C1 segment of cervical spinal cord (tissue), 14 donors: ENCODE measurements around the gene CUX1.

Experiments used
- DNase-seq, 14 donors: peaks; one replicate each; lab custom pipeline; 2025; lab: John Stamatoyannopoulos, UW

The CUX1 gene

GRCh38 chr7:102095321-102096011, 278.0 kb downstream of the CUX1 start:
- DNase-seq: no peak

GRCh38 chr7:102096012-102096332, 278.5 kb downstream of the CUX1 start:
- DNase-seq: no peak

- DNase-seq: no peak
These were observed 279.4 kb downstream of the CUX1 start for GRCh38 chr7:102096706-102097427.

- no peak for DNase-seq
These were observed 280.3 kb downstream of the CUX1 start for GRCh38 chr7:102097601-102098161.

- DNase-seq: no peak
These were observed 281.6 kb downstream of the CUX1 start for GRCh38 chr7:102098986-102099385.

GRCh38 chr7:102099474-102099873, 282.0 kb downstream of the CUX1 start:
- no peak for DNase-seq

- no peak for DNase-seq
These were observed 283.7 kb downstream of the CUX1 start for GRCh38 chr7:102101111-102101551.

GRCh38 chr7:102101926-102102325, 284.5 kb downstream of the CUX1 start:
- DNase-seq: no peak

- no peak for DNase-seq
These were observed 285.6 kb downstream of the CUX1 start for GRCh38 chr7:102103027-102103372.

GRCh38 chr7:102104245-102104644, 286.8 kb downstream of the CUX1 start:
- DNase-seq: no peak

- no peak for DNase-seq
These were observed 289.2 kb downstream of the CUX1 start for GRCh38 chr7:102106625-102107024.

GRCh38 chr7:102107474-102108104, 290.2 kb downstream of the CUX1 start:
- DNase-seq: no peak

- peak in 9 of 14 donors; percentile 2 to 39 (median 16) for DNase-seq
These were observed 293.9 kb downstream of the CUX1 start for GRCh38 chr7:102111061-102112041.

- no peak for DNase-seq
These were observed 297.8 kb downstream of the CUX1 start for GRCh38 chr7:102115181-102115580.

- no peak for DNase-seq
These were observed 298.5 kb downstream of the CUX1 start for GRCh38 chr7:102115931-102116330.

GRCh38 chr7:102117743-102118142, 300.3 kb downstream of the CUX1 start:
- peak in 1 of 14 donors; percentile 5 for DNase-seq

- peak in 11 of 14 donors; percentile 7 to 60 (median 54) for DNase-seq
These were observed 301.8 kb downstream of the CUX1 start for GRCh38 chr7:102119213-102119651.

- DNase-seq: peak in 6 of 14 donors; percentile 1 to 30 (median 12)
These were observed 302.5 kb downstream of the CUX1 start for GRCh38 chr7:102119925-102120324.

GRCh38 chr7:102120666-102121195, 303.3 kb downstream of the CUX1 start:
- DNase-seq: no peak

GRCh38 chr7:102122026-102122425, 304.6 kb downstream of the CUX1 start:
- no peak for DNase-seq

GRCh38 chr7:102125127-102125596, 307.7 kb downstream of the CUX1 start:
- DNase-seq: peak in 1 of 14 donors; percentile 44
